Raji (cell line): ENCODE measurements around the gene METTL26.
A peak's percentile ranks its signal among the peaks of the same experiment; 100 is the strongest.

Experiments used
- POLR2A ChIP-seq: IDR thresholded peaks from 2 replicates; pipeline ENCODE4 v1.6.1; 2011; ENCODE audit warnings: low read depth, low read length, control low read depth; ENCODE audit not compliant: insufficient read depth

METTL26 gene

DNA sequence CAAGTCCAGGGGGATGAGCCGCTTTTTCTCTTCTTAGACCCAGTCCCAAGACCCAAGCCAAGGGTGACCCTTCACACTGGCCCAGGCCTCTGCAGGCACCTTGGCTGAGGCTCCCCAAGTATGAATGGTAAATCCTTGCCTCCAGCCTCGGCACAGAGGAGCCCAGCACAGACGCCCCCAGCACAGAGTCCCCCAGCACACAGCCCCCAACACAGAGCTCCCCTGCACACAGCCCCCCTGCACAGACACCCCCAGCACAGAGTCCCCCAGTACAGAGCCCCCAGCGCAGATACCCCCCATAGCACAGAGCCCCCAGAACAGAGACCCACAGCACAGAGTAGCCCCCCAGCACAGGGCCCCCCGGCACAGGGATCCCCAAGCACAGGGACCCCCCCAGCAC lies 4.5 kb upstream of the METTL26 start:
- TF ChIP-seq POLR2A = no peak

DNA sequence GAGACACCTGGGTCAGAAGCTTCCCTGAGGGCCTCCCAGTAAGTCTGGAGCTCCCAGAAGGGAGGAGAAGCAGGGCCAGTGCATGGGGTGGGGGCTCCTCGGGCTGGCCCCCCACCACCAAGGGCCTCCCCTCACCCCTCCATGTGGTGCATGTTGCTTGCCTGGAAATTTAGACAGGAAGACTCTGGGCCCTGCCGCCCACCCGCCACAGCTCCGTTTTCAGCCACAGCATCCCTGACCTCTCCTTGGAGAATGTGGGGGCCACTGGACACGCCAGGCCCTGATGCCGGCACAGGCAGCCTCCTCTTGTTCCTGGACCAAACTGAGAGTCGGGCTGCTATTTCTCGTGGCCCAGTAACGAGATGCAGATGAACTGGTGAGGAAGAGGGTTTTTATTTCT lies 2.7 kb upstream of the METTL26 start:
- TF ChIP-seq POLR2A = 0 out of 2 replicates have a peak, but pooled peaks have one; percentile 4

DNA sequence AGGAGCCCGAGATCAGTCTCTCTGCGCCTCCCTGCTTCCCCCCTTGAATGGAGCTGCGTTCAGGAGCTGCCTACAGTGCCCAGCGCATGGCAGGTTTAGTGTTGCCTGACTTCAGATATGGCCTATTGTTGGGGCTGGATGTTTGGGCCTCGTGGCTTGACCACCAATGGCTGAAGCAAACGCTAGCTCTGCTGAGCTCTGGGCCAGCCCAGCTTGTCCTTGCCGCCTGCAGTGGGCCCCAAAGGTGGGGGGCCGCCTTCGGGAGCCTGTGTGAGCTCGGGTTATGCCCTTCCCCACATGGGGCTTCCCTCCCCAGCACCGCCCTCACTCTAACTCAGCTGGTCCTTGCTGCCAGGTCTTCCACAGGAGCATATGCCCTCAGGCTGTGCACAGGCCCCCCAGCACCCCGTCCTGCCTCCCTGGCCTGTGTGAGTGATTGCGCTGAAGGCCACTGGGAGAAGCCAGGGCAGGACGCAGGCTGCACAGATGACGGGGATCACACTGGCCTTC lies 2.0 kb upstream of the METTL26 start:
- TF ChIP-seq POLR2A = no peak

DNA sequence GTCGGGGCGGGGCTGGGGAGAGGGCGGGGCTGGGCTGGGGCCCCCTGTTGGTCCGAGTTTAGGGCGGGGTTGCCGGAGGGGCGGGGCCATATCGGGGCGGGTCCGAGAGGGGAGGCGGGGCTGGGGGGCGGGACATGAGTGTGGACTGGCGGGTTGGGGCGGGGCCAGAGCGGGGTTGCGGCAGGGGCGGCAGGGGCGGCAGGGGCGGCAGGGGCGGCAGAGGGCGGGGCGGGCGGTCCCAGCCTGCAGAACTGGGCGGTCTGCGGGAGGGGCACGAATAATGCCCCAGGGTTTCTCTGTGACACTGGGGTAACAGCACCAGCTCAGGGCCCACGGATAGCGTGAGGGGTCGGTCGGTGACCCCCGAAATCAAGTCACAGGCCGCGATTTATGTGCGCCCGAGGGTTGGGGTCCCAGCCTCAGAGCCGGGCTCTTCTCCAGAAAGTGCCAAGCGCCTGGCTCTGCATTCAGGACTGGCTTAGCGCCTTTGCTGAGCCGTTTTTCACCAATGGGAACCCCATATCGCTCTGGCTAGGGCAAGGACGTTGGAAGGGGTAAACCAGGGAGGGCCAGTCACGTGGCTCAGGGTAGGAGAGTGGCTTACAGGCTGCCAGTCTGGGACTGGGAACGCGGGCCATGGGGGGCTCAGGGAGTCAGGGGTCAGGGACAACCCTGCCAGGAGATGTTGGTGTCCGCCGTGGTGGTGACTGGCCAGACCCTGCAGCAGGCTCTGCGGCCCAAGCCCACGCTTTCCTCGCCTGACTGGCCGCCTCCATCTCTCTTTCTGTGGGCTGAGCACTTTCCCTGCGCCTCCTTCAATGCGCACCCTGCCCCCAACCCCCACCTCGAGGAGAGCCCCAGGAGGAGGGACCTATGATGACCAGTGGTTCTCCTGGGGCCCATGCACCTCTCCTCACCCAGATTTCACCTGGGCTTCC lies 1.2 kb upstream of the METTL26 start:
- no peak for TF ChIP-seq POLR2A

DNA sequence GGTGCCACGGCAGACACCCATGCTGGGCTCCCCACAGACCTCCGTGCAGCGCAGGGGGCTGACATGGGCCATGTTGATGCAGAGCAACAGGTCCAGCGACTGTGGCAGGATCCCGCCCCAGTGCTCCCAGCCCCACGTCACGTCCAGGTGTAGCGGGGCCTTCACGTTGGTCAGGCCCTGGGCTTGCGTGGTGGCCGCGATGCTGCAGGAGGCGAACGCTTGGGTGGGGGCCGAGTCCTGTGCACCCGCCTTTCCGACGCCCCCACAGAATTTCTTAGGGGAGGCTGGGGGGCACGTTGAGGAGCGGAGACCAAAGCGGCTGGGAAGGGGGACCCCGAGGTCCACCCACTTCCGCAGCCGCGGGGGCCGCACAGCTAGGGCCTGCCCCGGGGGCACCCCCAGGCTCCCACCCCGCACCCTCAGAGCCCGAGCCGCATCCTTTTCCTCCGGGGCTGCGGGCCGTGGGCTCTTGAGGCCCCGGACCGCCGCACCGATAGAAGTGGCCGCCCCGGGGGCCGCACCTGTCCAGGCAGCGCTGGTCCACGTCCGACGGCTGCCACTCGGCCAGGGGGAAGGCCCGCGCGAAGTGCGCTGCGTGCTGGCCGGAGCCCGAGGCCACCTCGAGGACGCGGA lies 416 bp downstream of the METTL26 start:
- no peak for TF ChIP-seq POLR2A

DNA sequence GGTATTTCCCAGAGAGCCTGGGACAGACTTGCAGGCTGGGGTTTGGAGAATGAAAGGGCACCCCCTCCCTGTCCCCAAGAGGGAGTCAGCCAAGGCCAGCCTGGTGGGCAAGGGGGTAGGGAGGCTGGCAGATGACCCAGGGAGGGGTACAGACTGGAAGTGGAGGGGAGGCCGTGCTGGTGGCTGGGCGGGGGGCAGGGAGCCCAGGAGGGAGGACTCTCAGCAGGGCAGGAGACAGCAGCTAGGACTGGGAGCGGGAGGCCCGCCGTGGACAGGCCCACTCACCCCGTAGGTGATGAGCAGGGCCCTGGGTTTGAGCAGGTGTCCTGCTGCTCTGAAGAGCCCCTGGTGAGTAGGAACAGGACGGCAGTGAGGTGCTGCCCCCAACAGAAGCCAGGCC lies 1.1 kb downstream of the METTL26 start:
- TF ChIP-seq POLR2A = no peak

DNA sequence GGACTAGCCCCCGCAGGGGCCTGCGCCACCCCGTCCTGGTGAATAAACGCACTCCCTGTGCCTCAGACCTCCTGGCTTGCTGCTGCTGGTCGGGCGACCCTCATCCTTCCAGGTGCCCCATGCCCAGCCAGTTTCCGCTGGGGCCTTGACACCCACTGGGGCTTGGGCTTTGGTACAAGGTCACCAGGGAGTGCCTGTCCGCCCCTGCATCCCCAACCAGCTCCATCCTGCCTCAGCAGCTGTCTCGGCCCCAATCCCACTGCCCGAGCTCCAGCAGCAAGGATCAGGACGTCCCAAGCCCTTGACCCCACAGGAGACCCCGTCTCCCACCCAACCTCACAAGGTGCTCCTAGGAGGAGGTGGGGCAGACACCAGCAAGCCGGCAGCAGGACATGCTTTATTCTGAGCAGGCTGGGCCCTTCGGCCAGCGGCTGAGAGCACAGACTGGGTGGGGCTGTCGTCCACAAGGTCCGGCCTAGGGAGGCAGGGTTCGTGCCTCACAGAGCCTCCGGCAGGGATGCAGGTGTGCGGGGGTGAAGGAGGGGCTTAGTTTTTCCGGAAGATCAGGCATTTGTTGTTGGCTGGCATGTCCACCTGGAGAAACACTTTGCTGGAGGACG lies 1.9 kb downstream of the METTL26 start:
- TF ChIP-seq POLR2A = no peak

DNA sequence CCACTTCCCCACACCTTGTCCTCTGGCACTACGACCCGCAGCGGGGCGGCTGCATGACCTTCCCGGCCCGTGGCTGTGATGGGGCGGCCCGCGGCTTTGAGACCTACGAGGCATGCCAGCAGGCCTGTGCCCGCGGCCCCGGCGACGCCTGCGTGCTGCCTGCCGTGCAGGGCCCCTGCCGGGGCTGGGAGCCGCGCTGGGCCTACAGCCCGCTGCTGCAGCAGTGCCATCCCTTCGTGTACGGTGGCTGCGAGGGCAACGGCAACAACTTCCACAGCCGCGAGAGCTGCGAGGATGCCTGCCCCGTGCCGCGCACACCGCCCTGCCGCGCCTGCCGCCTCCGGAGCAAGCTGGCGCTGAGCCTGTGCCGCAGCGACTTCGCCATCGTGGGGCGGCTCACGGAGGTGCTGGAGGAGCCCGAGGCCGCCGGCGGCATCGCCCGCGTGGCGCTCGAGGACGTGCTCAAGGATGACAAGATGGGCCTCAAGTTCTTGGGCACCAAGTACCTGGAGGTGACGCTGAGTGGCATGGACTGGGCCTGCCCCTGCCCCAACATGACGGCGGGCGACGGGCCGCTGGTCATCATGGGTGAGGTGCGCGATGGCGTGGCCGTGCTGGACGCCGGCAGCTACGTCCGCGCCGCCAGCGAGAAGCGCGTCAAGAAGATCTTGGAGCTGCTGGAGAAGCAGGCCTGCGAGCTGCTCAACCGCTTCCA lies 2.6 kb downstream of the METTL26 start:
- no peak for TF ChIP-seq POLR2A

DNA sequence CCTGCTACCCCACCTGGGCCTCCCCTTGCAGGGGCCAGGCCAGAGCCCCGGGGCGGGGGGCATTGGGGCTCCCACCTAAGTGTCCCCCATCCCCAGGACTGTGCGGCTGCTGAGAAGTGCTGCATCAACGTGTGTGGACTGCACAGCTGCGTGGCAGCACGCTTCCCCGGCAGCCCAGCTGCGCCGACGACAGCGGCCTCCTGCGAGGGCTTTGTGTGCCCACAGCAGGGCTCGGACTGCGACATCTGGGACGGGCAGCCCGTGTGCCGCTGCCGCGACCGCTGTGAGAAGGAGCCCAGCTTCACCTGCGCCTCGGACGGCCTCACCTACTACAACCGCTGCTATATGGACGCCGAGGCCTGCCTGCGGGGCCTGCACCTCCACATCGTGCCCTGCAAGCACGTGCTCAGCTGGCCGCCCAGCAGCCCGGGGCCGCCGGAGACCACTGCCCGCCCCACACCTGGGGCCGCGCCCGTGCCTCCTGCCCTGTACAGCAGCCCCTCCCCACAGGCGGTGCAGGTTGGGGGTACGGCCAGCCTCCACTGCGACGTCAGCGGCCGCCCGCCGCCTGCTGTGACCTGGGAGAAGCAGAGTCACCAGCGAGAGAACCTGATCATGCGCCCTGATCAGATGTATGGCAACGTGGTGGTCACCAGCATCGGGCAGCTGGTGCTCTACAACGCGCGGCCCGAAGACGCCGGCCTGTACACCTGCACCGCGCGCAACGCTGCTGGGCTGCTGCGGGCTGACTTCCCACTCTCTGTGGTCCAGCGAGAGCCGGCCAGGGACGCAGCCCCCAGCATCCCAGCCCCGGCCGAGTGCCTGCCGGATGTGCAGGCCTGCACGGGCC lies 3.4 kb downstream of the METTL26 start:
- 0 out of 2 replicates have a peak, but pooled peaks have one; percentile 11 for TF ChIP-seq POLR2A

DNA sequence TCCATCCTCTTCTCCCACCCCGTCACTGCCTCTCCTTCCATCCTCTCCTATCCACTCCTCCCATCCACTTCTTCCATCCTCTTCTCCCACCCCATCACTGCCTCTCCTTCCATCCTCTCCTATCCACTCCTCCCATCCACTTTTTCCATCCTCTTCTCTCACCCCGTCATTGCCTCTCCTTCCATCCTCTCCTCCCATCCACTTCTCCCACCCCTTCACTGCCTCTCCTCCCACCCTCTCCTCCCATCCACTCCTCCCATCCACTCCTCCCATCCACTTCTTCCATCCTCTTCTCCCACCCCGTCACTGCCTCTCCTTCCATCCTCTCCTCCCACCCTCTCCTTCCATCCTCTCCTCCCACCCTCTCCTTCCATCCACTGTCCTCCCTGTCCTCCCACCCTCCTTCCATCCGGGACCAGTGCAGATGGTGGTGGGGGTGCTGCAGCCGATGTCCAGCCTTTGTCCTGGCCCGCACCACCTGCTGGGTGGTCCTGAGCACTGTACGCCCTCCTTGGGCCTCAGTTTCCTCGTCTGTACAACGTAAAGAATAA lies 4.2 kb downstream of the METTL26 start:
- TF ChIP-seq POLR2A = no peak

DNA sequence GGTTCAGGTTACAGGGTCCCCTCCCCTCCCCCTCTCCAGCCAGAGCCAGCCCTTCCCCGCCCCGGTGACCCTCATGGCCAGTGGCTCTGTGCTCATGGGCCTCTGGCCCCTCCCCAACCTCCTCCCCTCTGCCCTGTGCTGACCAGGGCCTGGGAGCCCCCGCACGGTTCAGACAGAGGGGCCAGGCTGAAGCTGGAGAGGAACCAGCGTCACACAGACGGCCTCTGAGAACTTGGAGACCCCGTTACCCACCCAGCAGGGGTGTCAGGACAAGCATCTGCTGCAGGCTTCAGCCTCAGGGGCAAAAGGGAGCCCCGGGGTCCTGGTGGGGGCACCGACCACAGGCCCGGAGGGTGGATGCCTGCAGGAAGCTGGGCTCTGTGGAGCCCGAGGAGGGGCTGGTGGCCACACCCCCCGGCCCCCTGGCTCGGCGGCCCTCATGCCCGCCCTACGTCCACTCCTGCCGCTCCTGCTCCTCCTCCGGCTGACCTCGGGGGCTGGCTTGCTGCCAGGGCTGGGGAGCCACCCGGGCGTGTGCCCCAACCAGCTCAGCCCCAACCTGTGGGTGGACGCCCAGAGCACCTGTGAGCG lies 5.2 kb downstream of the METTL26 start, which contains the start of gene WFIKKN1:
Gene WFIKKN1 (plus strand): TSS at position 171 of the 591 bp plus-strand sequence. CDS start 269 bp downstream, at position 440.
- no peak for TF ChIP-seq POLR2A

DNA sequence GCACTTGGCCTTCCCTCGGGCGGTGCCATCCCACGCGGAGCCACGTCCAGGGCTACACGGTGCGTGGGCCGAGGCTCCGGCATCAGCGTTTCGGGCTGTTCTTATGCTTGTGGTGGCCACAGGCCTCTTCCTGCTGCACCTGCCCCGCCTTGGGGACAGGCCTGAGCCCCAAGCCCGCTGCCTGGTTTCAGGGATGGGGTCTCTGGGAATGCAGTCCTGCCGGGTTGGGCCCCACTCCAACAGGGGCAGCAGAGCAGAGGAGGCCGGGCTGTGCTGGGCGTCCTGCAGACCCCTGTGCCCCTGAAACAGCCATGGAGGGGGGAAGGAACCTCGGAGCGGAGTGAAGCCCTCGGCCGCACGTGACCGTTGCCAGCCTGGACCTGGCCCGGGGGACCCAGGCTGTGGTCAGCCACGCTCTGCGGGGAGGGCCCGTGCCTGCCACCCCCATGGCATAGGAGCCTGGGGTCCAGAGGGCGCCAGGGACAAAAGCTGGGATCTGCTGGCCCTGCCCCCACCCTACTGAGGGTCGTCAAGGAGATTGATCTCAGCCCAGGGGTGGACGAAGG lies 5.8 kb downstream of the METTL26 start:
- TF ChIP-seq POLR2A = 0 out of 2 replicates have a peak, but pooled peaks have one; percentile 26

DNA sequence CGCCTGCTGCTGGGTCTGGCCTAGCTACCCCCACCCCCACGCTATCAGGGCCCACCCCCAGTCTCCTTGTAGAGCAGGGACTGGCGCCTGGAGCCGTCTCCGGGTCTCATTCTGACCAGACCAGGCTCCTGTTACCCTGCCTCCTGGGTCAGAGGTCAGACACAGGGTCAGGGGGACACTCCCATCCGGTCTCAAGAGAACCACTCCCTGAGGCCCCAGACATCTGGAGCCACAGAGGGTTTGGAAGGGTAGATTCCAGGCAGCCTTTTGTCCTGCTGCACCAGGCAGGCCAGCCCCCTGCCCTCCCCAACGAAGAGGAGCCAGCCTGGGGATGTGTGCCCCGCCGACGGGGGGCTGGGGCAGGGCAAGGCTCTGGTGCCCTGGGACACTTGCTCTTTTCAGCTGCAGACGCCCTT lies 6.3 kb downstream of the METTL26 start:
- TF ChIP-seq POLR2A = no peak
